Skin epidermis (tissue), 12 donors: ENCODE results near the gene CDKN1B.
A peak's percentile ranks its signal among the peaks of the same experiment; 100 is the strongest.

Experiments used
- H3K27ac ChIP-seq, 21 experiments: fragments of 200-600 bp; sonication (generic) in 11 of 21; one replicate each; pipeline ENCODE4 v1.5.0; 2020; ENCODE audit warnings: mild to moderate bottlenecking in 3 of 21, inconsistent platforms in 2 of 21, moderate library complexity in 2 of 21
- H3K4me3 ChIP-seq, 7 experiments: fragments of 200-600 bp; sonication (generic) in 2 of 7; one replicate each; pipeline ENCODE4 v1.5.0; 2020; ENCODE audit warnings: inconsistent platforms in 2 of 7, mild to moderate bottlenecking in 2 of 7, moderate library complexity in 1 of 7

CDKN1B gene

DNA sequence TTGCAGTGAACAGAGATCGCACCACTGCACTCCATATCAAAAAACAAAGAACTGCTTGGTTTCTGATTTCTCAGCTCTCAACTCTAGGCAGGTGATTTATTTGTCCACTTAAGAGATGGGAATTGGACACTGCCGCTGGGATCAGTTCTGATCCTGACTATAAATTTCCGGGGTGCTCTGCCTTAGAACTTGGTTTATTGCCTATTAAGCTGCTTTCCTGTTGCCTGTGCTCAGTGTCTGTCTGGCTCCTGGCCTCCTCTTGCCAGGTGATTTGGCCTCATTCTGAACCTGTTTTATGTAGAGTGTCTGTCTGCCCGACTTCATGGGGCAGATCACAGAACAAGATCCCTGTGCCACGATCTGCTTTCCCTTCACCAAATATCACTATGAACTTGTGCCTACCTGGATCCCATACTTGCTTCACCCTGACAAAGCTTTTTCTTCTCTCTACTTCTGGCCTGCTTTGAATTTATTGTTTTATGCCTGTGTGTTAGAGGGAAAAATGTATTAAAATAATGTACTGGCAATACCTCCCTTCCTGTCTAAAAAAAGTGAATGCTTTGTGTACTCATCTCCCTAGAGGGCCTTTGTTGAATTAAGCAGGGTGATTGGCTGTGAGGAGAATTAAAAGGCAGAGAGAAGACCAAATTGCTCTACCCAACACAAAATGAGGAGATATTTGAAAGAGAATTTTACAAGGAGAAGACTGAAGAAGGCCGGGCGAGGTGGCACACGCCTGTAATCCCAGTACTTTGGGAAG, 27.6 kb downstream of the CDKN1B start:
- no peak overlapping the region for H3K4me3 ChIP-seq
- no peak overlapping the region for H3K27ac ChIP-seq

- Histone ChIP-seq H3K27ac (peak overlapping the region in 1 of 21 experiments; percentile 10), H3K4me3 (no peak overlapping the region)
These were observed 28.5 kb downstream of the CDKN1B start for GRCh38 chr12:12745576-12746211.

GRCh38 chr12:12747278-12747677, 30.1 kb downstream of the CDKN1B start:
- Histone ChIP-seq H3K4me3 (no peak overlapping the region), H3K27ac (no peak overlapping the region)

DNA sequence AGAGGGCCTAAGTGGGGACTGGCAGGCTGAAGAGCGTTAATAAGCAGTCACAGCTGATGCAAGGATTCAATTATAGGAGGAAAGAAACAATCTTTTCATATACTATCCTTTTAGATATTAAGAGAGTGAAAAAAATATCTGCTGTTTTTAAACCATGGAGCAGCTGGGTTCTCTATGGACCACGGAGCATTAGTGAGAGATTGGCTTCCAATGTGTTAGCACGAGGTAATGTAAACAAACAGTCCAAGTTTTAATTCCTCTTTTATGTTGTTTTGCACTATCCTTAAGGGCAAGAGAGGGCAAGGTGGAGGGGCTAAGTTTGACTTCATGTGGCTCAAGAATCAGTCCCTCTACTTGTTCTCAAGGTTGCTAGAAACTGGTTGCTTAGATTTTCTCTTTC, 30.9 kb downstream of the CDKN1B start:
- no peak overlapping the region for H3K4me3 ChIP-seq
- H3K27ac ChIP-seq, result no peak overlapping the region

- Histone ChIP-seq H3K27ac (peak overlapping the region in 1 of 21 experiments; percentile 65), H3K4me3 (peak overlapping the region in 2 of 7 experiments; percentile 11 to 20)
These were observed 32.3 kb downstream of the CDKN1B start for GRCh38 chr12:12749433-12749832.

DNA sequence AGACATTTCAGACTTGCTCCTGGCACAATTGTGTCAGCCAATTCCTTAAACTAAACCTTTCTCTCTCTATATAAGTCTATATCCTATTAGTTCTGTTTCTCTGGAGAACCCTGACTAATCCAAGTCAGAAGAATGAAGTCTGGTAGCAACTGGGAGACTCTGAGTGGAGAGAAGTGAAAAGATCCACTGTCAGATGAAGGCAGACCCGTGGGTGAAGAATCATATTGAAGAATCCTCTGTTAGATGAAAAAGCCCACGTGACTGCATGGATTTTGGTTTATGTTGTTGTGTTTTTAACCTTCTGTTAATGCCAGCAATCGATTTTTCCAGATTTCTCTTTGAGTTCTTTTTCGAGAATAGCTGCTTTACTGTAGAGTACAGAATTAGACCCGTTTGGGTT, 38.8 kb downstream of the CDKN1B start:
- Histone ChIP-seq H3K27ac (no peak overlapping the region), H3K4me3 (no peak overlapping the region)

DNA sequence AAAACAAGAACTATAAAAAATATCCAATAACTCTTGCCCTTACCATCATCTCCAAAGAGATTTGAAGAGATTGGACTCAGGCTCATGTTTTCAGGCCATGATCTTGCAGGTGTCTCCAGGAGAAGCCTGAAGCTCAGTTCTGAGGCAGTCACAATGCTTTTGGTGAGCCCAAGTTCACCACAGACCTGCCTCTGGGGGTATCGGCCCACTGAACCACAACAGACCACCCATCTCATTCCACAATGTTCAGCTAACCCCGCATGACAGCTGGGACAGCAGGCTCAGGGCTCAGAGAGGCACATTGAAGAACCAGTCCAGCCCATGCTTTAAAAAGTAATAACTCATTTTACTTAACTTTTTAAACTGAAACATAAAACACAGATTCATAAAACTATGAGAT, 40.0 kb downstream of the CDKN1B start:
- Histone ChIP-seq H3K4me3 (no peak overlapping the region), H3K27ac (no peak overlapping the region)

DNA sequence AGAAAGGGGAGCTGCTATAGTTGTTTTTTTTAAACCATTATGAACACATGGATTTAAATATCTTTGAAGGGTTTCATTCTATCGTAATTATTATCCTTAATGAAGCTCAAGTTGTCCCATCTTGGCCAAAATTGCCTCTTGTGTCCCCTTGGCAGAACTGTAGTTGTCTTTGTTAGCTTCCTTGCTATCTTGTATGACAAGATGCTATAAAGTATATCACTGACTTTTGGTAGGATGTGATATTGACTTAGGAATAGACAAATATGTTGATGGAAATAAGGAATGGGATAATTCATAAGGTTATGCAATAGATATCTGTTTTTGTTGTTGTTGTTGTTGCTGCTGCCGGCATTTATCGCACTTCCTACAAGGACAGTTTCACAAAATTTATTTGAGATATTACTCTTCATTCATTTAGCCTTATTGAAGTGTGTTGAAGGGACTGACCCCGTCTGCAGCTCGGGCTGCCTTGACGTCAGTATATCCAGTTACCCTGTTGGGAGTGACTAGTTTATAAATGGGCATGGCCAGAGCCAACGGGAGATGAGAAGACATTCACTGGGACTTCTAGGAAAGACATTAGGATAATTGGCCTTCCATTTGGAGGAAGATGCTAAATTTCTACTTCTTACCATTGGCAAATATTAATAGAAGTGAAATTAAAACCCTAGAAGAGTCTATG, 42.2 kb downstream of the CDKN1B start:
- no peak overlapping the region for H3K27ac ChIP-seq
- no peak overlapping the region for H3K4me3 ChIP-seq

DNA sequence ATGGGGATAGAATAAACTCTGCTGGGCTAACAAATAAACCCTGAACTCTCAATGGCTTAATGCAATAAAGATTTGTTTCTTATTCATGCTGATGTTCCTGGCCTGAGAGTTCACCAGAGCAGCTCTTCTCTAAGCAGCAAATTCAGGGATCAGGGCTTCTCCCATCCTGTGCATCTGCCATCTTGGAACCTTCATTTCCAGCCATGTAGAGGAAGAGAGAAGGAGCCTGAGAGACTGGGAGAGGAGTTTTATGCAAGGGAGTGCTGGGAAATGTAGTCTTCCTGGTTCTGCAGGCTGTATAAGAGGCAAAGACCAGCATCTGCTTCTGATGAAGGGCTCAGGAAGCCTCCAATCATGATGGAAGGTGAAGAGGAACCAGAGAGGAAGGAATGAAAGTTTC, 47.7 kb downstream of the CDKN1B start:
- Histone ChIP-seq H3K27ac (no peak overlapping the region), H3K4me3 (no peak overlapping the region)

DNA sequence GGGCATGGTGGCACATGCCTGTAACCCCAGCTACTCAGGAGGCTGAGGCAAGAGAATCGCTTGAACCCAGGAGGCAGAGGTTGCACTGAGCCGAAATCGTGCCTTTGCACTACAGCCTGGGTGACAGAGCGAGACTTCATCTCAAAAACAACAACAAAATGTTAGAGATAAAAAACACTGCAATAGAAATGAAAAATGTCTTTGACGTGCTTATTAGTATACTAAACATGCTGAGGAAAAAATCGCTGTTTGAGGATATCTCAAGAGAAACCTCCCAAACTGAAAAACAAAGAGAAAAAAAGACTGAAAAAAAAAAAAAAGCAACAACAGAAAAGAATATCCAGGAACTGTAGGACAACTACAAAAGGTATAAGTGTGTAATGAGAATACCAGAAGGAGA, 53.1 kb downstream of the CDKN1B start:
- Histone ChIP-seq H3K4me3 (no peak overlapping the region), H3K27ac (no peak overlapping the region)
